Osteoblast (primary cell): ENCODE data around the gene ZNF408. TPM values are rescaled to one million over a fixed set of nuclear protein-coding genes. Genes with fewer than 3 reads are reported as not detected.

Experiments used
- DNase-seq: peaks from one replicate; pipeline ENCODE4 v3.0.0; 2011; ENCODE audit warnings: low spot score, mixed read lengths; ENCODE audit not compliant: insufficient read length; ENCODE audit errors: missing footprints
- H2AFZ ChIP-seq: 2 replicates; pipeline ENCODE4 v1.6.0; 2011; ENCODE audit warnings: mild to moderate bottlenecking, low read length
- H3K27ac ChIP-seq: 2 replicates; pipeline ENCODE4 v1.5.1; 2011; ENCODE audit warnings: mild to moderate bottlenecking, low read depth, low read length, moderate library complexity
- H3K27me3 ChIP-seq: 2 replicates; pipeline ENCODE4 v1.6.0; 2012; ENCODE audit warnings: mild to moderate bottlenecking, control low read depth, inconsistent platforms, low read length, moderate library complexity; ENCODE audit not compliant: insufficient read depth
- H3K36me3 ChIP-seq: 2 replicates; pipeline ENCODE4 v1.5.1; 2011; ENCODE audit warnings: mild to moderate bottlenecking, low read length, control low read depth, moderate library complexity; ENCODE audit not compliant: insufficient read depth
- H3K4me1 ChIP-seq: 2 replicates; pipeline ENCODE4 v1.5.1; 2011; ENCODE audit warnings: mild to moderate bottlenecking, low read length, control low read depth, moderate library complexity; ENCODE audit not compliant: insufficient read depth
- H3K4me2 ChIP-seq: 2 replicates; pipeline ENCODE4 v1.6.0; 2011; ENCODE audit warnings: mild to moderate bottlenecking, low read length; ENCODE audit not compliant: insufficient read depth
- H3K4me3 ChIP-seq: fragments of 200-600 bp; sonication (generic); 3 replicates; pipeline ENCODE4 v1.5.1; 2012; ENCODE audit warnings: mild to moderate bottlenecking, low read length, inconsistent platforms; ENCODE audit not compliant: insufficient read depth
- H3K79me2 ChIP-seq: 2 replicates; pipeline ENCODE4 v1.6.0; 2012; ENCODE audit warnings: mild to moderate bottlenecking, low read length, control low read depth, inconsistent platforms; ENCODE audit not compliant: insufficient read depth
- H3K9me3 ChIP-seq: 2 replicates; pipeline ENCODE4 v1.5.1; 2011; ENCODE audit warnings: low read depth, low read length, control low read depth
- H4K20me1 ChIP-seq: 2 replicates; pipeline ENCODE4 v1.6.0; 2012; ENCODE audit warnings: mild to moderate bottlenecking, low read length, control low read depth; ENCODE audit not compliant: insufficient read depth
- CTCF ChIP-seq: IDR thresholded peaks from 2 replicates; pipeline ENCODE4 v1.5.1; 2011; ENCODE audit warnings: mild to moderate bottlenecking, low read depth, low read length, moderate library complexity; ENCODE audit errors: extremely low read depth
- total RNA-seq: library from RNA; depleted of rRNA; stranded (reverse); fragments of >200 nt; gene quantifications from 2 replicates; pipeline ENCODE4 v1.2.3, GENCODE V29; 2012

Gene ZNF408
- total RNA-seq, 1 donor, result 16.3 TPM

GRCh38 chr11:46738887-46739286 lies 38.1 kb downstream of the ZNF408 start:
- Histone ChIP-seq H3K4me3 (no peak overlapping the region), H3K9me3 (no peaks in the 10 kb centered on the region), H3K27me3 (no peaks in the 10 kb centered on the region), H3K4me2 (no peak overlapping the region), H4K20me1 (no peaks in the 10 kb centered on the region), H3K27ac (no peak overlapping the region), H3K79me2 (no peaks in the 10 kb centered on the region), H3K36me3 (peaks cover 31% of the 10 kb centered on the region), H3K4me1 (peaks cover 4% of the 10 kb centered on the region), H2AFZ (no peak overlapping the region)
- peak; percentile 27 for DNase-seq
- TF ChIP-seq CTCF, result no peak

- no peak for DNase-seq
- Histone ChIP-seq H3K4me1 (no peaks in the 10 kb centered on the region), H3K4me2 (no peak overlapping the region), H3K36me3 (peaks cover 55% of the 10 kb centered on the region), H2AFZ (no peak overlapping the region), H3K9me3 (no peaks in the 10 kb centered on the region), H3K79me2 (no peaks in the 10 kb centered on the region), H4K20me1 (no peaks in the 10 kb centered on the region), H3K27me3 (no peaks in the 10 kb centered on the region), H3K4me3 (no peak overlapping the region), H3K27ac (no peak overlapping the region)
- no peak for TF ChIP-seq CTCF
Measured at GRCh38 chr11:46741600-46742484, 41.0 kb downstream of the ZNF408 start.

- Histone ChIP-seq H3K27me3 (no peaks in the 10 kb centered on the region), H3K36me3 (peaks cover 66% of the 10 kb centered on the region), H3K4me2 (no peak overlapping the region), H3K4me3 (no peak overlapping the region), H3K79me2 (no peaks in the 10 kb centered on the region), H3K9me3 (no peaks in the 10 kb centered on the region), H2AFZ (no peak overlapping the region), H3K4me1 (no peaks in the 10 kb centered on the region), H4K20me1 (peaks cover under 1% of the 10 kb centered on the region), H3K27ac (no peak overlapping the region)
- no peak for TF ChIP-seq CTCF
- DNase-seq, result no peak
Measured at GRCh38 chr11:46743043-46743442, 42.2 kb downstream of the ZNF408 start.

GRCh38 chr11:46743693-46744339 lies 43.0 kb downstream of the ZNF408 start:
- Histone ChIP-seq H3K4me3 (no peak overlapping the region), H3K36me3 (peaks cover 69% of the 10 kb centered on the region), H3K27ac (no peak overlapping the region), H3K27me3 (no peaks in the 10 kb centered on the region), H2AFZ (no peak overlapping the region), H3K4me2 (no peak overlapping the region), H4K20me1 (peaks cover 3% of the 10 kb centered on the region), H3K4me1 (no peaks in the 10 kb centered on the region), H3K9me3 (no peaks in the 10 kb centered on the region), H3K79me2 (no peaks in the 10 kb centered on the region)
- no peak for TF ChIP-seq CTCF
- DNase-seq, result no peak
